ENCODE data around the gene POLR2A.

POLR2A gene

DNA sequence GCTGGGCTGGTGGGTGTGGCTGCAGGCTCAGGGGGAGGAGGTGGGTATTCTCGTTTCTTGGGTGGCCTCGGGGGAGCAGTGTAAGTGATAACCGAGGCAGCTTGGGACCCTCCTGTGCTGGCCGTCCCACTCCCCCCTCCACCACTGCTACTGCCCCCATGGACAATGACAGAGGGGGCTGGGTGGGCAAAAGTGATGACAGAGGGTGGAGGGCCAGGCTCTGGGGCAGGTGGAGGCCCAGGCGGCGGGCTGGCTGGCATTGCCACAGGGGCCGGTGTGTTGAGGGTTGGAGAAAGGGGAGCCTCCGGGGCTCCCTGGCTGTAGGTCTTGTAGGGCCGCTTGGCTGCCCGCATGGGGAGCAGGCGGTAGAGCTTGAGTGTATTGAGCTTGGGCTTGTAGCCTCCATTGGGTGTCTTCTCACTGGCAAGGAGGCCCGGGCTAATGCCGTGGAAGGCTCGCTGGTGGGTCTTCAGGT lies 20.8 kb upstream of the POLR2A start:
- TF ChIP-seq, protein P1, sequence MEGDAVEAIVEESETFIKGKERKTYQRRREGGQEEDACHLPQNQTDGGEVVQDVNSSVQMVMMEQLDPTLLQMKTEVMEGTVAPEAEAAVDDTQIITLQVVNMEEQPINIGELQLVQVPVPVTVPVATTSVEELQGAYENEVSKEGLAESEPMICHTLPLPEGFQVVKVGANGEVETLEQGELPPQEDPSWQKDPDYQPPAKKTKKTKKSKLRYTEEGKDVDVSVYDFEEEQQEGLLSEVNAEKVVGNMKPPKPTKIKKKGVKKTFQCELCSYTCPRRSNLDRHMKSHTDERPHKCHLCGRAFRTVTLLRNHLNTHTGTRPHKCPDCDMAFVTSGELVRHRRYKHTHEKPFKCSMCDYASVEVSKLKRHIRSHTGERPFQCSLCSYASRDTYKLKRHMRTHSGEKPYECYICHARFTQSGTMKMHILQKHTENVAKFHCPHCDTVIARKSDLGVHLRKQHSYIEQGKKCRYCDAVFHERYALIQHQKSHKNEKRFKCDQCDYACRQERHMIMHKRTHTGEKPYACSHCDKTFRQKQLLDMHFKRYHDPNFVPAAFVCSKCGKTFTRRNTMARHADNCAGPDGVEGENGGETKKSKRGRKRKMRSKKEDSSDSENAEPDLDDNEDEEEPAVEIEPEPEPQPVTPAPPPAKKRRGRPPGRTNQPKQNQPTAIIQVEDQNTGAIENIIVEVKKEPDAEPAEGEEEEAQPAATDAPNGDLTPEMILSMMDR (IDR thresholded peaks at IDR 0.05; ENCODE audit: low read depth, low read length) = no peak
- no peak overlapping the region for H3K4me3 ChIP-seq (ENCODE audit: low read depth, low read length)

DNA sequence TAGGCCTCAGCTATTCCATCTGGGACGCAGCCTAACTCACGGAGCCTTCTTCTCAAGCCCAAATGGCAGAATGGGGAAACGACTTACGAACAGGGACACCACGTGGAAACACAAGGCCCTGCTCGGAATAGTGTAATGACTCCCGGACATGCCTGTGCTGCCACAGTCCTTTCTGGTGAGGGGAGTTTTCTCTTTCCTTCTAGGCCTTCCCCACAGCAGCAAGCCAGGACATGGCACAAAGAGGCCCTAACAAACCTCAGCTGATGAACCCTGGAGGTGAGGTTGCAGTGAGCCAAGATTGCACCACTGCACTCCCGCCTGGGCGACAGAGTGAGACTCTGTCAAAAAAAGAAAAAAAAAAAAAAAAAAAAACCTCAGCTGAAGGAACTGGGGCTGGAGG lies 20.1 kb upstream of the POLR2A start:
- no peak overlapping the region for H3K4me3 ChIP-seq (ENCODE audit: low read depth, low read length)
- TF ChIP-seq, protein P1 (IDR thresholded peaks at IDR 0.05; ENCODE audit: low read depth, low read length) = no peak

DNA sequence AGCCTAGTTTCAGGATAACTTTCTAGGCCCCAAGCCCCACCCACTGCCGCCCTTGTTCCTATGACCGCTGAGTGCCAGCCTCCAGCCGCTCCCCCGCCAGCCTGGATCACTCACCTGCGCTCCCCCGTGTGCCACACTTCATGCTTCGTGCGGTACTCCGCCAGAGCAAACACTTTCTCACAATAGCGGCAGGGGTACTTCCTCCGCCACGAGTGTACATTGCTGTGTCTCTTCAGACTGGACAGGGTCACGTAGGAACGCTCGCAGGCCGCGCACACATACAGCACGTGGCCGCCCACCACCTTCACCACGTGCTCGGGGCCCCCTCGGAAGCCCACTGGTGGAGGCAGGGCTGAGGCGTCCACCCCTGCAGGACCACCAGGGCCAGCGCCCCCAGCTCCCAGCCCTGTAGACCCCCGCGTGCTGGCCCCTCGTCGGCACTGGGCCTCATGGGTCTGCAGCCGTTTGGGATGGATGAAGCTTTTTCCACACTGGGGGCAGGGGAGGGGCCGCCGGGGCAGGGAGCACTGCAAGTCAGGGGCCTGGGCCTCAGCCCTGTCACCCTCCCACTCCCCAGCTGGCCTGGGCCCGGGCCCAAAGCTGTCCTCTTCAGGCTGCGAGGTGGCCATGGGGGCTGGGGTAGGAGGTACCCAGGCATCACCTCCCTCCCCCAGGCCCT lies 18.4 kb upstream of the POLR2A start:
- no peak overlapping the region for H3K4me3 ChIP-seq (ENCODE audit: low read depth, low read length)
- TF ChIP-seq, protein P1 (IDR thresholded peaks at IDR 0.05; ENCODE audit: low read depth, low read length) = no peak

DNA sequence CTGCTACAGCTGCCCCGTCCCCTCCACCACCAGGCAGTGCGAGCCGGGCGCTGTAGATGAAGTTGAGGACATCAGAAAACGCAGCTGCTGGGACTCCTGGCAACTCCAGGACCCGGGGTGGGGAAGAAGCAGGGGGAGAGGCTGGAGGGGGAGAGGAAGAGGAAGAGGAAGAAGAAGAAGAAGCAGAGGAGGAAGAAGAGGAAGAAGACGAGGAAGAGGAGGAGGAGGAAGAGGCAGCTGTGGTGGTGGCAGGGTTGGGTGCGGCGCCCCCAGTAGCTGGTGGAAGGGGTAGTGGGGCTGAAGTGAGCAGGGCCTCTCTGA lies 17.9 kb upstream of the POLR2A start:
- TF ChIP-seq, protein P1 (IDR thresholded peaks at IDR 0.05; ENCODE audit: low read depth, low read length) = no peak
- no peak overlapping the region for H3K4me3 ChIP-seq (ENCODE audit: low read depth, low read length)

DNA sequence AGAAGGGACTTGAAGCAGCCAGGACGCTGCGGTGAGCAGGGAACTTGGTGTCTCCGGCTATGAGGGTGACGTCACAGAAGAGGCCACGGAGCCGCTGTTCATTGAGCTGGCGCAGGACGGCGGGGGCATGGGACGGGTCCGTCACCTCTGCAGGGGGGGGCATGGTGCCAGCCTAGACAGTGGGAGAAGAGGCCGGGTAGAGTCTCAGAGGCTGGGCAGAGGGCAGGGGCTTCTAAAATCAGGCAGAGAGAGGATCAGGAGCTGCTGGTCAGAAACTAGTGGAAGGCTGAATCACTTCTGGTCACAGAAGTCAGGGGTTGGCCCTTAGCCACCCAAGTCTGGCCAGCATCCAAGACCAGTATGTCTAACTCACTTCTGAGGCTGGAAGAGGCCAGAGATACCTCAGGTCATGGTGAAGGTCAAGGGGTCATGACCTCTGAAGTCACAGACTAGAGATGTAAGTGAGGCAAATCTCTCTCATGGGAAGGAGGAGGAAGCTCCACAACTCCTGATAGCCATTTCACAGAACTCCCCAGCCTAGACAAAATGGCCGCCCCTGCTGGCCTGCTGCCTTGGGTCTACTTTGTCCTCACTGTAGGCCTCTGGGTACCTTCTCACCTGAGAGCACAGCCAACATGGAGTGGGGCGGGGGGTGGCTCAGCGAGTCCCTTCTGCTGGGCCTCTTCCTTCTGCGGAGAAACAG lies 17.4 kb upstream of the POLR2A start:
- TF ChIP-seq, protein P1 (IDR thresholded peaks at IDR 0.05; ENCODE audit: low read depth, low read length) = no peak
- no peak overlapping the region for H3K4me3 ChIP-seq (ENCODE audit: low read depth, low read length)

DNA sequence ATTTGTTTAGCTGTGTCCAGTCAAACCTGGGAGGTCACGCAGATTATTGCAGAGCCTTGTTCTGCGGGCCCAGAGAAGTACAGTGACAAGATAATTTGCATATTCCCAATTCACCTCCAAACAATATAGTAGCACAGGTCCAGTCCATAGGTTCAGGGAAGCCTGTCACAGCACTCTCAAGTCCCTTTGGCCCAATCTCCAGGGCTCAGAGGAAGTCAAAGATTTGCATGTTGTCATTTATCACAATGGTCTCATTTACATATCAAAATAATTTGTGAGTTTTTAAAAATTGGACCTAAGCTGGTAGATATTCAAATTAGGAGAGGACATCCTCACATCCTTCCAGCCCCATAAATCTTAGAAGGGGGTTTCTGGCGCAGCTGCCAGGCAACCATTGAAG lies 16.7 kb upstream of the POLR2A start:
- TF ChIP-seq, protein P1 (IDR thresholded peaks at IDR 0.05; ENCODE audit: low read depth, low read length) = no peak
- H3K4me3 ChIP-seq (ENCODE audit: low read depth, low read length) = no peak overlapping the region

DNA sequence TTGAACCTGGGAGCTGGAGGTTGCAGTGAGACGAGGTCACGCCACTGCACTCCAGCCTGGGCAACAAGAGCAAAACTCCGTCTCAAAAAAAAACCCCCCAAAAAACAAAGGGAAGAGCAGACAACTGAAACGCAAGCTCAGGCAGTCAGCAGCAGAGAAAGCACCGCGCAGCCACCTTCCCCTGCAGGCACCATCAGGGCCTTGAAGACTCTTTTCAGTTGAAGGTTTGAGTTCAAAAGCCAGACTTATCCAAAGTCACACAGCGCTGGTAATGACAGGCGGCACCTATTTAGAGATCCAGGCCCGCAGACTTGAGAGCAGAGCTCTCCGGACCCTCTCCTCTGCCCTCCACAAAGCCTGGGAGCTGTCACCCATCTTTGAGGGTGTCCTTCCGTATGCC lies 15.9 kb upstream of the POLR2A start:
- TF ChIP-seq, protein P1 (IDR thresholded peaks at IDR 0.05; ENCODE audit: low read depth, low read length) = no peak

More for the DNA sequence above, 15.9 kb upstream of the POLR2A start:
- H3K4me3 ChIP-seq (ENCODE audit: low read depth, low read length) = no peak overlapping the region
